ENCODE measurements around the gene SEMA5A. TPM values are rescaled to one million over a fixed set of nuclear protein-coding genes. Genes with fewer than 3 reads are reported as not detected.

Gene SEMA5A
- total RNA-seq, 1 donor from 2014 or later = 1.3 TPM

DNA sequence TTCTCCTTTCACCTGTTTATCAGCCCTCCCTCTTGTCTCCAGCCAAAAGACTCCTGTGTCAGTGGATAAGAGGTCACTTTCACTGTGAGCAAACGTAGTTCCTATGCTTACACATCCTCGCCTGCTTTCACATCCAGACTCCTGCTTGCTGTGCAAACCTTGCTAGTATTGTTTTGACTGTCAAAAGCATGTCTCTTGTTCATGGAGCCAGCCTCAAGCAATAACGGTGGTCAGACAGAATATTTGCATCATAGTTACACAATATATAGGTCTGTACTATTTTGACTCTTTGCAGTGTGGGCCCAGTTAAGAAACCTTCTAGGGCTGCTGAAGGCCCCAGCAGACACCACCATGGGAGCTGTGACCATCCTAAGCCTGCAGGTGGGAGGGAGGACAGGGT, 420.0 kb downstream of the SEMA5A start:
- intact Hi-C loops (cut with micrococcal nuclease) = no loop called here

- intact Hi-C loops (cut with micrococcal nuclease) = no loop called here
These were observed 421.0 kb downstream of the SEMA5A start for GRCh38 chr5:9124838-9125237.

DNA sequence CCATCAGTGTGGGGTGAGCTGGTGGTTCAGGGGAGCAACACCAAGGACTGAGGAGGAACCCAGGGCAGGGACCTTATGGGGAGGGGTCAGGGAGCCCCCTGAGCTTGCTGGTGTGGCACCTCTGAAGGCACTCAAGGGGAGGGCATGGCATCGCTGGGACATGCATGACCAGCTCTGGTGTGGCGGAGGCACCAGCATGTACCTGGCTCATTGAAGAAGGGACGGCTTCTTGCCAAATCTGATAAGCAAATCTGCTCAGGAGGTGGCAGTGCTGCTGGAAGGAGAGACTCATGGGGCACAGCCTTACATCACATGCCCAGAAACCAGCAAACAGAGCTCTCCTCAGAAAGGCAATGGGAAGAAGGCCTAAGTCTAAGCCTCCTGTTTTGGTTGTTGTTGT, 421.8 kb downstream of the SEMA5A start:
- intact Hi-C loops (cut with micrococcal nuclease) = no loop called here

DNA sequence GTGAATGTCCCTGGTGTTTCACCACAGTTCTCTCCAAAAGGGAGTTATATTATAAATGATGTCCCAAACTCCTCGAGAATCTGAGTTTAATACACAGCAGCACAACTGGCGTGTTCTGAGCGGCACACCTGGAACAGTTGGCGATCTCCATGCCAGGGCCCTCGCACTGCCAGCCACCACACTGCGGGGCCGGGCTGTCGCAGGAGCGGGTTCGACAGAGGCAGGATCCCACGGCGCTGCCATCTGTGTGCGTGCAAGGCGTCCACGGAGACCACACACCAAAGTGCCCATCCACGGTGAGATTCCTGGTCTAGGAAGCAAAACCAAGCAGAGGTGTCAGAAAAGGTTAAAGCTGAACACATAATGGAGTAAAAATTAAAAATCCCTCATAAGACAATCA, 423.3 kb downstream of the SEMA5A start:
- intact Hi-C loops (cut with micrococcal nuclease) = no loop called here

- intact Hi-C loops (cut with micrococcal nuclease) = no loop called here
These were observed 424.3 kb downstream of the SEMA5A start for GRCh38 chr5:9121597-9121996.

- intact Hi-C loops (cut with micrococcal nuclease) = no loop called here
These were observed 427.0 kb downstream of the SEMA5A start for GRCh38 chr5:9118852-9119251.

DNA sequence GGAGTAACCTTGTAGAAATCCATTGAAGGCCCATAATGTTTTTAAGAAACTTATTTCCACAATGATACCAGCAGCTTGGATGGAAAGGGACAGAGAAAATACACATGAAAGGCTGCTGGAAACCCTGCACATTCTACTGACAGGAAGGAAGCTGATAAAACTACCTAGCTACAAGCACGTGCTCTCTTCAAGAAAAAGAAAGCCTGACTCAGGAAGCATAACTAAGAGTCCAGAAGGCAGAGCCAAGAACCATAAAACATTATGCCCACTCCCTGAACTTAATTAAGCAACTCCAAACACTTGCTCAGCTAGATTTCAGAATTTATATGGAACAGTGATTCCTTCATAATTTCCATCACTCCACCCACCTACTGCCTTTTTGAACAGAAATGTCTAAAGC, 430.8 kb downstream of the SEMA5A start:
- intact Hi-C loops (cut with micrococcal nuclease) = no loop called here

- intact Hi-C loops (cut with micrococcal nuclease) = no loop called here
These were observed 433.2 kb downstream of the SEMA5A start for GRCh38 chr5:9112520-9113291.

GRCh38 chr5:9108162-9108561, 437.7 kb downstream of the SEMA5A start:
- intact Hi-C loops (cut with micrococcal nuclease) = no loop called here

GRCh38 chr5:9105851-9106250, 440.0 kb downstream of the SEMA5A start:
- intact Hi-C loops (cut with micrococcal nuclease) = no loop called here

DNA sequence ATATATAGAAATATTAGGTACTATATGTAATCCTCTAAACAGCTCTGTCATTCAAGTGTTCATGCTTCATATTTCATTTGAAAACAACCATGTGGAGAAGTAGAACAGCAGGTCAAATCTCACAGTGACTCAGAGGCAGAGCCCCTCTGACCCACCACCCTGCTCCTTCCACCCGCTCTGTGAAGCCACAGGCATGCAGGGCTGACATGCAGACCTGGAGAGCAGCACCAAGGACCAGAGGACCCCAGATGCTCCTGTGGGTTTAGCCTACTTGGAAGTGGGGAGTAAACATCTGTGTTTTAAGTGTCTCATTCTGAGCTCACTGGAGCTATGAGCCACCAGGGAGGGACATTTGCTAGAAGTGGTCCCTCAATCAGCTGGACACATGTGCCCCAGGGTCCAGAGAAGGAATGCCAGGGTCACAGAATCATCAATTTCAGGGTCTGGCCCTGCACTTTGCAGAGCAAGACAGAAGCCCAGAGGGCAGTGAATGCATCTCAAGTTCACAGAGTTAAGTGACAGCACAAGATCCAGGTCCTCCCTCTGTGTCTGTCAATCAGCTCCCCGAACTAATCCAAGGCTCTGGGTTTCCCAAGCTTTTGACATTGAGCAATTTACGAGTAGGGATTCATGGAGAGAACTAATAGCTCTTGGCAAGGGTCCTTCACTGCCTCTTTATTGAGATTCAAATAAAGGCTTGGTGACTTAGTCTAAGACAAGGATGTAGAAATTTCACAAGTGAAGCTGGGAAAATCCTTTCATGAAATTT, 441.1 kb downstream of the SEMA5A start:
- intact Hi-C loops (cut with micrococcal nuclease) = no loop called here

- intact Hi-C loops (cut with micrococcal nuclease) = no loop called here
These were observed 442.6 kb downstream of the SEMA5A start for GRCh38 chr5:9103290-9103689.

DNA sequence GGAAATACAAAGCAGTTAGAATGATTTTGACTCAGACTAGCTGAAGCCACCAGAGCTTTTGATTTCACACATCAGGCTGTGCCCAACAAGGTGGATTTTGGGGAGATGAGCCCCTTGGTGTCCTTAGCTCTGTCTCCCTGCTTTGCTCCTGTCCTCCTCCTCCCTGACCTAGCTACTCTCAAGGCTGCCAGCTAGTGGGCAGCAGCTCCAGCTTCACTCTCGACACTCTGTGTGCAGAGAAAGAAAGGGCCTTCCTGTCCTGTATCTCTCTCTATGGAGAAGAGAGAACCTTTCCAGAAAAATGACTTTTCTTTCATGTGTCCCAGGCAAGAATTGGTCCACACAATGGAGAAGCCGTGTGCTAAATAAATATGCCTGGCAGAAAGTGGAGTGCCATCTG, 446.2 kb downstream of the SEMA5A start:
- intact Hi-C loops (cut with micrococcal nuclease) = no loop called here

DNA sequence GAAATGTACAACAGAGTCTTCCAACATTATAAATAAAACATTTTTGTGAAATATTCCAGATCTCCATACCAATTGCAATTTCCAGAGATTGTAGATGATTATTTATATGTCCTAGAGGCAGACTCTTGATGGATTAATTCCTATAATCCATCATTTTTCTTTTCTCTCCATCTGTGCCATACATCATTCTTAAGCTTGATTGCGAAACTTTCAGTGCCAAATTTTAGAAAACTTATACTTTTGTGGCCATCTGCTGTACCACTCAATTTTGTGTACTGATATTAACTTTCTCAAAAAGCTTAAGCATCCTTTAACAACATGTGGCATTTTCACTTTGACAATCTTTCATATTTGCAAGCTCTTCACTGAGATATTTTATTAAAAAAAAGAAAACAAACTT, 446.9 kb downstream of the SEMA5A start:
- intact Hi-C loops (cut with micrococcal nuclease) = no loop called here

DNA sequence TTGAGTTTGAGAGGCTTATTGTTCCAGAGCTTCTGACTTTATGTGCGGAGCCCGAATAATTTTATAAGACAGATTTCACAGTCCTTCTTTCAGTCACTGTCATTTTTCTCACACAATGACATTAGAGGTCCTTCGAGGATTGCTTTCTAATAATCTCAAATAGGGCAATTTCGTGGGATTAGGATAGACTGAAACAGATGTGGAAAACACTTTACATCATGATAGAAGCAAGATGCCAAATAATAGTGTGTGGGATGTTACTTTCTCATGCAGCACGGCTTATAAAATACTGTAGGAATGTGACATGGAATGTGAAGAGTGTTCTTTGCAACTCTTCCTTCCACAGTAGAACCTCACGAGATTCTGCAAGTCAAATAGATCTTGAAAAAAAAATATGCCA, 451.3 kb downstream of the SEMA5A start:
- intact Hi-C loops (cut with micrococcal nuclease) = no loop called here

DNA sequence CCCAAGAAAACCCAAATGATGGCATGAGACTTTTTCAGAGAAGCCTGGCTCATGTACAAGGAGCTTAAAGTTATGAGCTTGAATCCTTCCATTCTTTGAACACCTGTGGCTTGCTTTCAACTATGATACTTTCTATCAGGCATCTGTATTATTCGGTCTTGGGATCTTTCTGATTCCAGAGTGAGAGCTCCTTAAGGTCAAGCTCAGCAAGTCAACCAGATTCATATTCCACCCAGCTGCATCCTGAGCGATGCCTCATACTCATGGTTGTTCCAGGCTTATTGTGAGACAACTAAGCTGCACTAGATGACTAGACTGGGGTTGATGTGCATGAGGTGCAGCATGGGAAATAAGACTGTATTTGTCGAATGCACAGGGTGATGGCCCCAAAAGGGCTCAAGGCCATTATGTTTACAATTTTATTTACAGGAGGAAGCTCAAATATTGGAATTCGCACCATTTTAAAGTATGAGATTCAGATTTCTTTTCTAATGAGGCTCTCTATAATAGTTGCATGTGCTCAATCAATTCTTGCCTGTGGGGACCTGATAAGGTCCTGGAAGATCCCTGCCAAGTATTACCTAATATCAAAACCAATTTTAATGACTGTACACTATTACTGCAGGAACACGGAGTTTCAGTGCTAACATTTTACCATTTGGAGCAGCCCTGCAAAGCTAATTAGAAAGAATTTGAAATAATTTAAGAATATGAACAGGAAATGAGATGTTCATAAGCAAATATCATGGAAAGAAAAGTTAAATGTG, 453.8 kb downstream of the SEMA5A start:
- intact Hi-C loops (cut with micrococcal nuclease) = no loop called here

GRCh38 chr5:9090381-9091026, 455.4 kb downstream of the SEMA5A start:
- intact Hi-C loops (cut with micrococcal nuclease) = no loop called here

GRCh38 chr5:9089893-9090292, 456.0 kb downstream of the SEMA5A start:
- intact Hi-C loops (cut with micrococcal nuclease) = no loop called here

DNA sequence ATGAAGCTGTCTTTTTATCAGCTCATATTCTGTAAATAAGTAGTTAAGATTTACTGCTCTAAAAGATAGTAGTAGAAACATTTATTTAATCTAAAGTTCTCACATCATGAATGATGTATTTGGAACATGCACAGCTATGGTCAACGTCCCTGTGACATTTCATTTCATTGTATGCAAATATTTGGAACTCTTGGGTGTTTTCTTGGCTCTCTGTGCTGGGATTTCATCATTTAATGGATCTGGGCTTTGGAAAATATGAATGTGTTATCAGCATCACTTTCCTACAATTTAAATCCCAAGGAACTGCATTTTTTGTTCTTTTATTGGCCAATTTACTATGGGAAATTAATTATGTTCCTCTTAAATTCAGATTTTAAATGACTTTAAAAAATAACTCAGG, 462.9 kb downstream of the SEMA5A start:
- intact Hi-C loops (cut with micrococcal nuclease) = no loop called here

- intact Hi-C loops (cut with micrococcal nuclease) = no loop called here
These were observed 473.2 kb downstream of the SEMA5A start for GRCh38 chr5:9072701-9073100.

- intact Hi-C loops (cut with micrococcal nuclease) = no loop called here
These were observed 474.4 kb downstream of the SEMA5A start for GRCh38 chr5:9071524-9071923.

GRCh38 chr5:9071074-9071473, 474.8 kb downstream of the SEMA5A start:
- intact Hi-C loops (cut with micrococcal nuclease) = no loop called here

Measured in T-helper 2 cell treated with Interferon-gamma antibody and Interleukin-4, amounts not matched to agents 100 ng/mL and 5 ng/mL, for 36 hours (primary cell).